ES-I3 (cell line): ENCODE results near the gene MBD3L3.
A peak's percentile ranks its signal among the peaks of the same experiment; 100 is the strongest.
"Not testable (repeated sequence)": the region's sequence is repeated elsewhere in the genome, so short reads cannot be mapped to it uniquely, and the experiment has no call there.

Experiments
- H3K36me3 ChIP-seq: 2 replicates; pipeline ENCODE4 v1.6.1; 2013; ENCODE audit warnings: mild to moderate bottlenecking, low read length, control low read depth, moderate library complexity; ENCODE audit not compliant: insufficient read depth
- H3K4me1 ChIP-seq: 2 replicates; pipeline ENCODE4 v1.6.1; 2013; ENCODE audit warnings: mild to moderate bottlenecking, control low read depth, low read length; ENCODE audit not compliant: insufficient read depth
- H3K9ac ChIP-seq: 2 replicates; pipeline ENCODE4 v1.6.1; 2013; ENCODE audit warnings: low read depth, mild to moderate bottlenecking, low read length, moderate library complexity
- H3K9me3 ChIP-seq: 2 replicates; pipeline ENCODE4 v1.6.1; 2013; ENCODE audit warnings: mild to moderate bottlenecking, low read length, moderate library complexity; ENCODE audit not compliant: control insufficient read depth, insufficient read depth

Gene MBD3L3

DNA sequence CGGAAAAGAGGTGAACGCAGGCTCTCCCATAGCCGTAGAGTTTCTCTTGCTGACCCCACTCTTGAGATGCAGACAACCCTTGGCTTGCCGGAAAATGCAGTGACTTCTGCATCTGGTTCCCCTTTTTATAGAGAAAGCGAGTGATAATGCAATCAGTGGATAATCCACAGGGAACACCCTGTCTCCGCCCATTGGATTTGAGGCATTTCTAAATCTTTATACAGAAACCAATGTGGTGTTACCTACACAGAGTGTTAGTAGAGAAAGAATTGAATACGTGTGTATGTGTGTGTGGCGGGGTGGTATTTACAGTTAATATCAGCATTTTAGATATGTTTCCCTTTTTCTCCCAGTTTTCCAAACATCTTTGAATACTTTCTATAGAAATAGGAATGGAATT, at the start of gene MBD3L3:
Gene MBD3L3 (minus strand): TSS at position 101 of the 400 bp plus-strand sequence. CDS start 71 bp downstream, at position 30.
- H3K4me1 ChIP-seq, H3K36me3 ChIP-seq, H3K9ac ChIP-seq, H3K9me3 ChIP-seq: not testable (repeated sequence)

GRCh38 chr19:7106711-7107657, 48.5 kb upstream of the MBD3L3 start:
- 0 out of 2 replicates have a peak, but pooled peaks cover 4% of the 10 kb centered on the region for H3K9me3 ChIP-seq
- no peak overlapping the region for H3K9ac ChIP-seq
- H3K4me1 ChIP-seq = no peaks in the 10 kb centered on the region
- no peaks in the 10 kb centered on the region for H3K36me3 ChIP-seq

DNA sequence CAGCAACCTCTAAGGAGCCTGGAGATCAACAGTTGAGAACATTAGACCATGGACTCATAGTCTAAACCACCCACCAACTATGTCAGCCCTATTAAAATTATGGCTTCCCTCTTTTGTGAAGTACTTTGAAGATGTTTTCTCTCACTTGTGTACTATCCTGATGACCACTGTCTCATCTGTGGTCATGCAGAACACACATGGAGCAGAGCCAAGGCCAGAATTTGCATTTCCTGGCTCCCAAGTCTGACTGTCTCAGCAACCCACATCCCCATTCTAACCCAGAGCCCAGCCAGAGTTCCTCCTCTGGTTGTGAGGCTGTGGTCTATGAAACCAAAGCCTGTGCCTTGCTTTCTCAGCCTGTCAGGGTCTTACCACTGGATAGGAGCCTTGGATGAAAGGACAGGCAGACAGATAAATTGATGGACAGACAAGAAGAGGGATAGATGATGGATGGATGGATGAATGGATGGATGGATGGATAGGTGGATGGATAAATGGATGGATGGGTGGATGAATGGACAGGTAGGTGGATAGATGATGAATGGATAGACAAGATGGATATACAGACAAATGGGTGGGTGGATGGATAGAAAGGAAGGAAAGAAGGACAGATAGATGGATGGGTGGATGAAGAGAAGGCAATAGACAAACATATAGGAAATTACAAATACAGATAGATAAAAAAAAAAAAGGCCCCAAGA, 46.4 kb upstream of the MBD3L3 start:
- Histone ChIP-seq H3K4me1 (no peaks in the 10 kb centered on the region), H3K36me3 (no peaks in the 10 kb centered on the region), H3K9me3 (0 out of 2 replicates have a peak, but pooled peaks cover 4% of the 10 kb centered on the region), H3K9ac (no peak overlapping the region)

- H3K9ac ChIP-seq = no peak overlapping the region
- peaks cover 4% of the 10 kb centered on the region; the same call in 1 of the 2 replicates for H3K9me3 ChIP-seq
- no peaks in the 10 kb centered on the region for H3K4me1 ChIP-seq
- H3K36me3 ChIP-seq = no peaks in the 10 kb centered on the region
These were observed 43.2 kb upstream of the MBD3L3 start for GRCh38 chr19:7101498-7102253.

DNA sequence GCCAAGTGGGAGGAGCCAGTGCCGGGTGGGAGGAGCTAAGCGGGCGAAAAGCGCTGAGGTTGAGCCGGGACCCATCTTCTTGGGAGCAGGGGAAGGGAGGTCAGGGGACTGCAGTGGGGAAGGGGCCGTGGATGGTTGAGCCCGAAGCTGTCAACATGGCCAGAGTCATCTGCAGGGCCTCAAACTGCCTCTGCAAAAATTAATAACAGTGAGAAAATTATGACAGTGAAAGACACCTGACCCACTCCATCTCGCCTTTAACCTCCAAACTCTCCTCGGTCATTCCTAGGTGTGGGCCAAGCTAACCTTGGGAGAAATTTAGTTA, 41.1 kb upstream of the MBD3L3 start:
- Histone ChIP-seq H3K36me3 (peaks cover 6% of the 10 kb centered on the region; the same call in 1 of the 2 replicates), H3K9me3 (peaks cover 4% of the 10 kb centered on the region; the same call in 1 of the 2 replicates), H3K9ac (peak overlapping the region; percentile 94; the same call in 1 of the 2 replicates)

GRCh38 chr19:7098701-7099596, 40.5 kb upstream of the MBD3L3 start:
- Histone ChIP-seq H3K36me3 (peaks cover 6% of the 10 kb centered on the region; the same call in 1 of the 2 replicates), H3K9me3 (peaks cover 4% of the 10 kb centered on the region; the same call in 1 of the 2 replicates), H3K4me1 (no peaks in the 10 kb centered on the region), H3K9ac (peak overlapping the region; percentile 94)

More for the DNA sequence above, 41.1 kb upstream of the MBD3L3 start:
- H3K4me1 ChIP-seq = no peaks in the 10 kb centered on the region

GRCh38 chr19:7098096-7098495, 39.6 kb upstream of the MBD3L3 start:
- Histone ChIP-seq H3K9ac (peak overlapping the region; percentile 94; the same call in 1 of the 2 replicates), H3K4me1 (no peaks in the 10 kb centered on the region), H3K9me3 (peaks cover 4% of the 10 kb centered on the region; the same call in 1 of the 2 replicates), H3K36me3 (peaks cover 6% of the 10 kb centered on the region; the same call in 1 of the 2 replicates)

DNA sequence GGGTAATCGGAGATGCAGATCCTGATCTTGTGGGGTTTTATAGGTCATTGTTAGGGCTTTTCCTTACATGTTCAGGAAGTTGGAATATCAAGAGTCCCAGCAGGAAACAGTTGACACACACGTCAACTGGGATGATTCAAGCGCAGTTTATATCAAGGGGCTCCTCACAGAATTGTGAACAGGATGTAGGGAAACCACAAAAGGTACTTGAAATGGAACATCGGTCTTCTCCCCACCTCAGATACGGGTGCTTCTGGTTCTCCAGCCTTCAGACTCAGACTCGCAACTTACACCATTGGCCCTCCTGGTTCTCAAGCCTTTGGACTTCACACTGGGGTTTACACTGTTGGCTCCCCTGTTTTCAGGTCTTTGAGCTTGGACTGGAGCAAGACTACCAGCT, 30.5 kb upstream of the MBD3L3 start:
- no peaks in the 10 kb centered on the region for H3K4me1 ChIP-seq
- no peak overlapping the region for H3K9ac ChIP-seq
- peaks cover 34% of the 10 kb centered on the region for H3K9me3 ChIP-seq
- peaks cover 18% of the 10 kb centered on the region for H3K36me3 ChIP-seq

GRCh38 chr19:7083076-7083956, 24.8 kb upstream of the MBD3L3 start:
- Histone ChIP-seq H3K4me1 (no peaks in the 10 kb centered on the region), H3K9me3 (peaks cover 79% of the 10 kb centered on the region), H3K36me3 (peaks cover 60% of the 10 kb centered on the region), H3K9ac (no peak overlapping the region)

DNA sequence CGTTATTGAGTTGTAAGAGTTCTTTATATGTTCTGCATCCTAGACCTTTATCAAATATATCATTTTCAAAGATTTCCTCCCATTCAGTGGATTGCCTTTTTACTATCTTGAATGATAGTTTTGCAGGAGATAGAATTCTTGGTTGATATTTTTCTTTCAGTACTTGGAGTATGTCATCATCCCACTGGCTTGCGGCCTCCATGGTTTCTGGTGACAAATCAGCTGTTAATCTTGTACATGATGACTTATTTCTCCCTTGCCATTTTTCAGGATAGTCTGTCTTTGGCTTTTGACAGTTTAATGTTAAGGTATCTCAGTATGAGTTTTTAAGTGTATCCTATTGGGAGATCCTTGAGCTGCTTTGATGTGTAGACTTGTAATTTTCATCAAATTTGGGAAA, 19.5 kb upstream of the MBD3L3 start:
- Histone ChIP-seq H3K4me1 (no peaks in the 10 kb centered on the region), H3K9ac (no peak overlapping the region), H3K9me3 (peaks cover 66% of the 10 kb centered on the region), H3K36me3 (peaks cover 72% of the 10 kb centered on the region)

DNA sequence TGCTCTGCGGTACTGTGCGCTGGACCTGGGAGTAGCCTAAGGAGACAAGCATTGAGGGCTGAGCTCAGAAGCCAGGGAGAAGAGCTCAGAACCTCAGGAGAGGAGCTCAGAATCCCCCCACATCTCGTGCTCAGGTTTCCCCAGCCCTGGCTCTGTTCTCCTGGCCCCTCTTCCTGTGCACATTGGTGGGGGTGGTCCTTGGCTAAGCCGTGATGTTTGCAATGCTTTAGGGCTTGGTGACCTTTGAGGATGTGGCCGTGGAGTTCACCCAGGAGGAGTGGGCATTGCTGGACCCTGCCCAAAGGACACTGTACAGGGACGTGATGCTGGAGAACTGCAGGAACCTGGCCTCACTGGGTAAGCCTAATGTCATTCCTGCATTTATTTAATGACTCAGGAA, 17.7 kb upstream of the MBD3L3 start:
- Histone ChIP-seq H3K9me3 (peaks cover 50% of the 10 kb centered on the region), H3K36me3 (peaks cover 66% of the 10 kb centered on the region), H3K4me1 (no peaks in the 10 kb centered on the region), H3K9ac (no peak overlapping the region)

DNA sequence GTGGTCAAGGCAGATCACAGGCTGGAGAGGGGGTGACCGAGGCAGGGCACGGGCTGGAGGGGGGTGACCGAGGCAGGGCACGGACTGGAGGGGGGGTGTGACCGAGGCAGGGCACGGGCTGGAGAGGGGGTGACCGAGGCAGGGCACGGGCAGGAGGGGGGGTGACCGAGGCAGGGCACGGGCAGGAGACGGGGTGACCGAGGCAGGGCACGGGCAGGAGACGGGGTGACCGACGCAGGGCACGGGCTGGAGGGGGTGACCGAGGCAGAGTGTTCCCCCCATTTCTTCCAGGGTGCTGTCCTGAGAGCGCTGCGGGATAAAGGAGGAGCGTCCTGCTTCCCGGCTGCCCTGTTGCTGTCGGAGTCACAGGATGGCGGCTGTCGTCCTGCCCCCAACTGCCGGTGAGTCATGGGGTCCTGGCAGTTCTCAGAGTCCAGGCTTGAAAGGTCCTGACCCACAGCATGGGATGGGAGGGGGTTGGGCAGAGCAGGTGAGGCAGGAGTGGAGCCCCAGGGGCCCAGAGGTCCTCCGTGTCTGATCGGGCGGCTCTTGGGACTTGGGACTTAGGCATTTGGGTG, 16.3 kb upstream of the MBD3L3 start:
- Histone ChIP-seq H3K9me3 (peaks cover 38% of the 10 kb centered on the region), H3K9ac (no peak overlapping the region), H3K36me3 (peaks cover 53% of the 10 kb centered on the region), H3K4me1 (no peaks in the 10 kb centered on the region)
